ENCODE data around the gene POGZ.

- TF ChIP-seq CTCF (IDR thresholded peaks at IDR 0.05) (no peak), POLR2AphosphoS5 (IDR thresholded peaks at IDR 0.05) (no peak), POLR2A (IDR thresholded peaks at IDR 0.05) (no peak)
These were observed 47.4 kb downstream of the POGZ start for GRCh38 chr1:151411884-151412283.
